Measurements from ENCODE around the gene KRTAP10-6.

DNA sequence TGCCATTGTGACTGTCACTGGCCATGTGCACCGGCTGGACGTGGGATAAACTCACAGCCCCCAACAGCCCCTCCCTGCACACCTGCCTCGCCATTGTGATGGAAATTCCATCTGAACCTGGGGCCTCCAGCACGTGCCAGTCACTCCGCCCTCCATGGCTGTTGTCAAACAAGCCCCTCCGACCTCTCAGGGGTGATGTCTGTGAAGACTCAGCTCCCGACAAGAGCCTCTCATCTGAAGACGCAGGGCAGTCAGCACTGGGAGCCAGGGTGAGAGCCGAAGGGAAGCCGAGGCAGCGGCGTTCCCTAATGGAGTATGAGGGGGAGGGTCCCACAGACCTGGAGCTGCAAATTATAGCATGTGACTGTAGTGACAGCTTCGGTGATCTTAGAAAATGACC lies 39.6 kb downstream of the KRTAP10-6 start:
- TF ChIP-seq POLR2A (IDR thresholded peaks at IDR 0.05), result no peak
- TF ChIP-seq, protein P1, sequence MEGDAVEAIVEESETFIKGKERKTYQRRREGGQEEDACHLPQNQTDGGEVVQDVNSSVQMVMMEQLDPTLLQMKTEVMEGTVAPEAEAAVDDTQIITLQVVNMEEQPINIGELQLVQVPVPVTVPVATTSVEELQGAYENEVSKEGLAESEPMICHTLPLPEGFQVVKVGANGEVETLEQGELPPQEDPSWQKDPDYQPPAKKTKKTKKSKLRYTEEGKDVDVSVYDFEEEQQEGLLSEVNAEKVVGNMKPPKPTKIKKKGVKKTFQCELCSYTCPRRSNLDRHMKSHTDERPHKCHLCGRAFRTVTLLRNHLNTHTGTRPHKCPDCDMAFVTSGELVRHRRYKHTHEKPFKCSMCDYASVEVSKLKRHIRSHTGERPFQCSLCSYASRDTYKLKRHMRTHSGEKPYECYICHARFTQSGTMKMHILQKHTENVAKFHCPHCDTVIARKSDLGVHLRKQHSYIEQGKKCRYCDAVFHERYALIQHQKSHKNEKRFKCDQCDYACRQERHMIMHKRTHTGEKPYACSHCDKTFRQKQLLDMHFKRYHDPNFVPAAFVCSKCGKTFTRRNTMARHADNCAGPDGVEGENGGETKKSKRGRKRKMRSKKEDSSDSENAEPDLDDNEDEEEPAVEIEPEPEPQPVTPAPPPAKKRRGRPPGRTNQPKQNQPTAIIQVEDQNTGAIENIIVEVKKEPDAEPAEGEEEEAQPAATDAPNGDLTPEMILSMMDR (IDR thresholded peaks at IDR 0.05), result no peak
